ENCODE results near the gene EEF1AKMT2.

EEF1AKMT2 gene

GRCh38 chr10:124737221-124737620, 54.5 kb downstream of the EEF1AKMT2 start:
- no peak for DNase-seq (ENCODE audit: low read depth)

GRCh38 chr10:124736491-124737136, 55.1 kb downstream of the EEF1AKMT2 start:
- no peak for DNase-seq (ENCODE audit: low read depth)

- DNase-seq (ENCODE audit: low read depth) = no peak
Measured at GRCh38 chr10:124735491-124736286, 56.0 kb downstream of the EEF1AKMT2 start.

GRCh38 chr10:124734311-124735166, 57.1 kb downstream of the EEF1AKMT2 start:
- no peak for DNase-seq (ENCODE audit: low read depth)

- no peak for DNase-seq (ENCODE audit: low read depth)
Measured at GRCh38 chr10:124733571-124734245, 58.0 kb downstream of the EEF1AKMT2 start.

- no peak for DNase-seq (ENCODE audit: low read depth)
Measured at GRCh38 chr10:124732931-124733570, 58.6 kb downstream of the EEF1AKMT2 start.

GRCh38 chr10:124731551-124731950, 60.1 kb downstream of the EEF1AKMT2 start:
- no peak for DNase-seq (ENCODE audit: low read depth)

GRCh38 chr10:124730790-124731189, 60.9 kb downstream of the EEF1AKMT2 start:
- no peak for DNase-seq (ENCODE audit: low read depth)

GRCh38 chr10:124728830-124729661, 62.6 kb downstream of the EEF1AKMT2 start:
- DNase-seq (ENCODE audit: low read depth) = no peak

GRCh38 chr10:124728071-124728829, 63.4 kb downstream of the EEF1AKMT2 start:
- DNase-seq (ENCODE audit: low read depth) = no peak

GRCh38 chr10:124727361-124727960, 64.2 kb downstream of the EEF1AKMT2 start:
- no peak for DNase-seq (ENCODE audit: low read depth)

GRCh38 chr10:124725791-124726190, 65.9 kb downstream of the EEF1AKMT2 start:
- no peak for DNase-seq (ENCODE audit: low read depth)

GRCh38 chr10:124725171-124725631, 66.5 kb downstream of the EEF1AKMT2 start:
- no peak for DNase-seq (ENCODE audit: low read depth)

- no peak for DNase-seq (ENCODE audit: low read depth)
Measured at GRCh38 chr10:124724279-124725027, 67.2 kb downstream of the EEF1AKMT2 start.

GRCh38 chr10:124723826-124724225, 67.9 kb downstream of the EEF1AKMT2 start:
- no peak for DNase-seq (ENCODE audit: low read depth)

GRCh38 chr10:124722798-124723783, 68.6 kb downstream of the EEF1AKMT2 start:
- no peak for DNase-seq (ENCODE audit: low read depth)

- DNase-seq (ENCODE audit: low read depth) = no peak
Measured at GRCh38 chr10:124721330-124722045, 70.2 kb downstream of the EEF1AKMT2 start.
